Measurements from ENCODE around the gene THSD4.
A peak's percentile ranks its signal among the peaks of the same experiment; 100 is the strongest.

Gene THSD4

DNA sequence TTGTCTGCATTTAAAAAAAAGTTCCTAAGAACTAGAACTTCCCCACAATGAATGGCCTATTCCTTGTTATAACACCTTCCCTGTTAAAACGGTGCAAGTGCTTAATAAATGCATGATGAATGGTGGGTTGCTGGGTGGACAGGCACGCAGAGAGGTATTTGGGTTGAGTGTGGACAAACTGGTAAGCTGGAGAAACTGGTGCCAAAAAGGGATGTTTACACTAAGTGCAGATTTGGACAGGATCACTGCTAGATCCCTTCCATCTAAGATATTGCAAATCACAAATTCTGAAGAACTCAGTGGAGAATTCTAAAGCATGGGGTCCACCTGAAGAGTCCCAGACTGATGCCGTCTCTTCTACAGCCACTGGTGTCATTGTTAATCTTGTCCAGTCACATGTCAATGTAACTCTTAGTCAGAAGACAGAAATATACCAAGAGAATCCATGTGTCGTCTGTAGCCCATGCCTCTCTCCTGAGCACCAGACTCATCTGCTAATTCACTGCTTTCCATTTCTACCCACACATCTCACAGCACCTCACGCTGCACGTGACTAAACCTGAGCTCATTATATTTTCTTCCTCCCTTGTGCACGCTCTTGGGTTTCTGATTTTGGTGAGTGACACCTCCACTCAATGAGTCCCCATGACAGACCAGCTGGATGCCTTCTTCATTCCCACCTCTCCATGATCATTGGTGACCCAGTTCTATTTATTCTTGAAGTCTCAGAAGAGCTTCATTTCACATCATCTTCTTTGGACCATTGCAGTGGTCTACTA is 328.9 kb downstream of the THSD4 start:
- DNase-seq (ENCODE audit: low read depth) = no peak
- TF ChIP-seq, protein P1, sequence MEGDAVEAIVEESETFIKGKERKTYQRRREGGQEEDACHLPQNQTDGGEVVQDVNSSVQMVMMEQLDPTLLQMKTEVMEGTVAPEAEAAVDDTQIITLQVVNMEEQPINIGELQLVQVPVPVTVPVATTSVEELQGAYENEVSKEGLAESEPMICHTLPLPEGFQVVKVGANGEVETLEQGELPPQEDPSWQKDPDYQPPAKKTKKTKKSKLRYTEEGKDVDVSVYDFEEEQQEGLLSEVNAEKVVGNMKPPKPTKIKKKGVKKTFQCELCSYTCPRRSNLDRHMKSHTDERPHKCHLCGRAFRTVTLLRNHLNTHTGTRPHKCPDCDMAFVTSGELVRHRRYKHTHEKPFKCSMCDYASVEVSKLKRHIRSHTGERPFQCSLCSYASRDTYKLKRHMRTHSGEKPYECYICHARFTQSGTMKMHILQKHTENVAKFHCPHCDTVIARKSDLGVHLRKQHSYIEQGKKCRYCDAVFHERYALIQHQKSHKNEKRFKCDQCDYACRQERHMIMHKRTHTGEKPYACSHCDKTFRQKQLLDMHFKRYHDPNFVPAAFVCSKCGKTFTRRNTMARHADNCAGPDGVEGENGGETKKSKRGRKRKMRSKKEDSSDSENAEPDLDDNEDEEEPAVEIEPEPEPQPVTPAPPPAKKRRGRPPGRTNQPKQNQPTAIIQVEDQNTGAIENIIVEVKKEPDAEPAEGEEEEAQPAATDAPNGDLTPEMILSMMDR (conservative IDR thresholded peaks at IDR 0.05; ENCODE audit: low read depth, low read length) = no peak
- H3K4me3 ChIP-seq (ENCODE audit: low read length) = no peak overlapping the region

DNA sequence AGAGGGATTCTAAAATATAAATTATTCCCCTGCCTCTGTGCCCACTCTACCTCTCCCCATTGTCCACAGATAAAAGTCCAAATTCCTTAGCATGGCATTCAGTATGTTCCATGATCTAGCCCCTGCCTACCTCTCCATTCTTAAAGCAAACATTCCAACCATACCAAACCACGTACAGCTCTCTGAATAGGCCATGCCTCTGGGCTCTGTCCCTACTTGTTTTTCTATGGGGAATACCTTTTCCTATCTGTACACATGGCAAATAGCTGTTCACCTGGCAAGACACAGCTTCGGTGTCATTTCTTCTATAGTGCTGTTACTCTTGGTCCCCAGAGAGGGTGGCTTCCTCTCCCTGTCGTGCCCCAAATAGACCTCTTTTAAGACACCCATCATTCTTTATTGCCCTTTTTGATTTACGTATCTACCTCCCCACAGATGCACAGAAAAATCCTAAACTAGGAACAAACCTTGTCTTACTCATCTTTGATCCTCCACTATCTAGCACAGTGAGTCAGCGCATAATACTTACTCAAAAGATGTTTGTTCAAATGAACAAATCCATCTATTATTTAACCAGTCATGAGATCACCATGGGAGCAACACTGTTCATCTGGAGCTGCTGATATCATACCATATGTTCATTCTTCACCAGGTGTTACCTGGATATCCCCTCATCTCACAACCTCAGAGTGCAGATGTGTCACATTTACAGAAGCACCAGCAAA is 329.8 kb downstream of the THSD4 start:
- TF ChIP-seq, protein P1 (conservative IDR thresholded peaks at IDR 0.05; ENCODE audit: low read depth, low read length) = no peak
- no peak for DNase-seq (ENCODE audit: low read depth)
- H3K4me3 ChIP-seq (ENCODE audit: low read length) = no peak overlapping the region

DNA sequence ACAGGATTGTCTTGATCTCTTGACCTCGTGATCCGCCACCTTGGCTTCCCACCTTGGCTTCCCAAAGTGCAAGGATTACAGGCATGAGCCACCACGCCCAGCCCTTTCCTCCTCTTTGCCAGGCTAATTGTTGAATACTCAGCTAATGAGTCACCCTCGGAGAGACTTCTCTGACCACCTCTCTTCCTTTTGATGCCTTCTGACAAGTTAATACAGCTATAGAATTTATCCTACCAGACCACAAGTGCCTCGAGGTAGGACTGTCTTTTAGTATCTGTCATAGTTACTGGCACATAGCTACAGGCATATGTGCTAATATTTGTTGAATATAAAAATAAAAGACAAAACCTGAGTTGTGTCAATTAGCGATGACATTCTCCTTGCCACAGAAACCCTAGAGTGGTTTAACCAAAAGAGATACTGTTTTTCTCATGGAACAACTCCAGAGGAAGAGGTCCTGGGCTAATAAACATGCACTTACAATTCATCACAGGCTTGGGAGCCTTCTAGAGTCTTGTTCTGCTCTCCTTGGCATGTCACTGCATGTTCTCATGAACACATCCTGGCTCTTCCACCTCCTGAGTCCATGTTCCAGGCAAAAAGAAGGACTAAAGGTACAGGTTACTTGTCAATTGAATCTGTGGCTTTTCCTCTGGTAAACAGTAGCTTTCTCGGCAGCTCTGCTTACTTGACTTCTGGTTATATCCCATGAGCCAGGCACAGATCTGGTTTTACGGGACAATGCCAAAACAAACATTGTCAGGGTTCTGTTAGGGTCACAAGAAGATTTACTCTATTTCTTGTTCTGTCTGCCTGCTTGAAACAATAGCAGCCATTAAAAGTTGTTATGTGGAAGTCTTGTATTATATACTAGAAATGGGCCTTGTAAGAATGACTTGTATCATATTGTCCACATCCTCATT is 332.3 kb downstream of the THSD4 start:
- peak; percentile 52 for DNase-seq (ENCODE audit: low read depth)
- H3K4me3 ChIP-seq (ENCODE audit: low read length) = no peak overlapping the region
- TF ChIP-seq, protein P1 (conservative IDR thresholded peaks at IDR 0.05; ENCODE audit: low read depth, low read length) = no peak

DNA sequence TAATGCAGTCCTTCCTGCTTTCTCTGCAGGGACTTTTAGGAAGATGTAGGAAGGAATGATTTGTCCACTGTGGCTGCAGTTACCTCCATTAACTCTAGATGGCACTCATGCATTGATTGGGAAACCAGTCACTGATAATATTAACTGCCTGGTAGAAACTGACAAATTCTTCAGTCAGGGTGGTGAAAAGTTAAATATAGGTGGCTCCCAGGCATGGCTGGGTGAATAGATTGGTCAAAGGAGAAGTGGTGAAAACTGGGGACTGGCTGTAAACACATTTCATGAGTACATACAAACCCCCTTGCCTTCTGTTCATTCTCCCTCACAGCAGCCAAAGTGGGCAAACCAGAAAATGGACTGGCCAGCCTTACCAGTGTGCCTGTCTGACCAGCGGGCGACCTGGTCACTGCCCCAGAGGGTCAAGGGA is 333.4 kb downstream of the THSD4 start:
- TF ChIP-seq, protein P1 (conservative IDR thresholded peaks at IDR 0.05; ENCODE audit: low read depth, low read length) = peak; percentile 90
- H3K4me3 ChIP-seq (ENCODE audit: low read length) = no peak overlapping the region
- DNase-seq (ENCODE audit: low read depth) = no peak

DNA sequence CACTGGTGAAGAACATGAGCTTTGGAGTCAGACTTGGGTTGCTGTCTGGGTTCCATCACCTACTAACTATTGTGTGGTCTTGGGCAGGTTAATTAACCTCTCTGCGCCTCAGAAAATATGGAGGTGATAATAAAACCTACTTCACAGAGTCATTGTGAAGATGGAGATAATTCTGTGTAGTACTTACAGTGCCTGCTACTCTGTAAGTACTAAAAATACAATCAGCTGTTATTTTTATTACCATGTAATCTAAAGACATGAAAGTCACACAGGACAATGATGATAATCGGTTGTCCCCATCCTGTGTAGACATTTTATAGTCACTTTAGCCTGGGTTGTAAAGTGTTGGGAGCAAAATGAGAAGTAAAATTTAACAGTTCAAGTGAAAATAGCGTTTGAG is 334.1 kb downstream of the THSD4 start:
- TF ChIP-seq, protein P1 (conservative IDR thresholded peaks at IDR 0.05; ENCODE audit: low read depth, low read length) = no peak
- DNase-seq (ENCODE audit: low read depth) = no peak

DNA sequence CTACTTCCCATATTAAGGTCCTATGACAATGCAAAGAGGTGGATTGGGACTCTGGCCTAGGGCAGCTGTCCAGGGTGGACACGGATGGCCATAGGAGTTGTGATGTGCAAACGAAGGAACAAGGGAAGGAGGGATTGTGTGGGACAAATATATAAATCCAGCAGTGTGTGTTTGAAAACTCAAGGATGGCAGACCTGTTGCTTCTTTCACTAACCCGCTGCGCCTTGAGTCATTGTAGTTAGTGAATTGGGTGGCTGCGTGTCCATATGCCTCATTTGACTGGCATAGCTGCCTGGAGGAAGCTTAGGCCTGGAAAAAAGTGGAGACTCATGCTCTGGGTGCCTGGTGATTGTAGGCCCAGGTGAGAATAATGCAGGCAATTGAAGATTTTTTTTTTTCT is 334.7 kb downstream of the THSD4 start:
- no peak overlapping the region for H3K4me3 ChIP-seq (ENCODE audit: low read length)
- TF ChIP-seq, protein P1 (conservative IDR thresholded peaks at IDR 0.05; ENCODE audit: low read depth, low read length) = no peak

More for the DNA sequence above, 334.1 kb downstream of the THSD4 start:
- H3K4me3 ChIP-seq (ENCODE audit: low read length) = no peak overlapping the region

More for the DNA sequence above, 334.7 kb downstream of the THSD4 start:
- no peak for DNase-seq (ENCODE audit: low read depth)

Measured in retinal pigment epithelial cell (primary cell).